HG02840 (cell line): ENCODE data around the gene TET2.

Experiments used
- ATAC-seq: cut with Tn5 transposase; IDR thresholded peaks from one replicate; pipeline ENCODE4 v1.9.1; 2021; ENCODE audit warnings: mild to moderate bottlenecking, moderate library complexity, moderate number of reproducible peaks; ENCODE audit not compliant: unreplicated experiment, low FRiP score

Gene TET2

DNA sequence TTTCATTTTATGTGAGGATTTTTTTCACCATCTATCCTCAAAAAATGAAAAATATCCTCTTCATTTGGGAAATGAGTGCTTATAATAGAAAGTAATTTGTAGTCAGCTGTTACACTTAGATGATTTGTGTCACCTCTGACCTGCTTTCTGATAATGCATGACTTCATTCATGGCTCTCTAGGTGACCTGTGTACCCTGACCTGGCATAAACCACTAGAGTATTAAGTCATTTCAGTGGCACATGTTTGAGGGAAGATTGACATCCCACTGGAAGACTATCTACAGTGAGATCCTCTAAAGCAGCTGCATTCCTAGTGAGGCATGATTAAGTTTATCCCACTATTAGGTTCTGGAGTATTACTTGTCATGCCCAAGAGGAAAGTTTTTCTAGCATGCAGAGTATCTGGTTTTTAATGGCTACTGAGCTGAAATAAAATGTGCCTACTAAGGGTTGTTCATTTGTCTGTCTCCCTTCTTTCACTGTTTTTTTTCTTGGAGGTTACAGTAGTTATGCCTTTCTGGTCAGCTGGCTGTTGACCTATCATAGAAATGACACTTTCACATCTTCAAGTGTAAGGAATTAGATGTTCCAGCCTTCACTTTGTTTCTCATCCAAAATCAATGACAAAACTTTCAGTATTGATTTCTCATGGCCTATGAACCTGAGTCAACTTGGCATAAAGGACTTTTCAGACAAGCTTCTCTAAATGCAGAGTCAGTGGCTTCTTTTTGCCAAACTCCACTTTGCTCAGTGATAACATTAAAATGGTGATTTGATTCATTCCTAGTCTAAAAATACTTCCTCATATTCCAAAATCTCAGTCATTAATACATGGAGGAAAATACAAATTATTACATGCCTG, 33.1 kb downstream of the TET2 start:
- no peak for ATAC-seq

GRCh38 chr4:105181259-105181658, 34.6 kb downstream of the TET2 start:
- ATAC-seq, result no peak

- ATAC-seq, result no peak
Measured at GRCh38 chr4:105182211-105182610, 35.5 kb downstream of the TET2 start.

DNA sequence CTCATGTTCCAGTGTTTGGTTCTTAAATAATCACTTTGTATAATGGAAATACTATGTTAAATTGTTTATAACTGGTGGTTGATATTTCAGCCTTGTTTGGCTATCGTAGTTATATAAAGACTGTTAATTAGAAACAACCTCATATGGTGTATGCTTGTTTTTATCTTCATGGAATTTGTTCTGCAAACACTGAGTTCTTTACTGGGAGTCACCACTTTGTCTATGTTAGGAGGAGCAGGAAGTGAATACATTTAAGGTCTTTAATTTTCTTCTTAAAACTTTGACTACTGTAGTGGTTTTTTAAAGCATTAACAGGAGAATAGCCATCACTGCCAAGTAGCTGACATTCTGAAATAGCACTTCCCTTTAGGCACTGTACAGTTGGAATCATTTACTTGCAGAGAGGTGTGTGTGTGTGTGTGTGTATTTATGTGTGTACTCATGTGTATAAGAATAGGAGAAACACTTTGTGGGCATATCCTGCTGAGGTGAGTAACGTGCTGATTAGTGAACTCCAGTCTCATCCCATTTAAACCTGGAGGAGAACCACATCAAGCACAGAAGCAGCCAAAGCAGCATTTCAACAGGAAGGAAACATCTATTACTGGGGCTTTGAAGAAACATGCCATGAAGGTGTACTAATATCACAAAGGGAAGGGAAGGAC, 37.8 kb downstream of the TET2 start:
- no peak for ATAC-seq

DNA sequence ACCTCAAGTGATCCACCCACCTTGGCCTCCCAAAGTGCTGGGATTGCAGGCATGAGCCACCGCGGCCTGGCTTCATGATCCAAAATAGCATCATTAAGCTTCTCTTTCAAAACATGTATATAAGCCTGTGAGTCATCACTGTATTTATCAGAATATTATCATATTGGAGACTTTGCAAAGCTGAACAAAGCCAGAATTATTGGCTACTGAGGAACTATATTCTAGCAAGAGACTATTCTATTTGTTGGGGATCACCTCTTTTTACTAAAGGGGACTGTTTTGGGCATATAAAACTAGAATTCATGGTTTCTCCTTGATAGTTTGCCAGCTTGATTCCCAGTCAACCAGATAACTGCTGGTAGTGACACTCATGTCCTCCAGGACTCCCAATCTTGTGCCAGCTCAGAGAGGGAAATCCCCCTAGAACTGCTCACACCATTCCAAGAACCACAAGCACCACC, 40.1 kb downstream of the TET2 start:
- no peak for ATAC-seq

DNA sequence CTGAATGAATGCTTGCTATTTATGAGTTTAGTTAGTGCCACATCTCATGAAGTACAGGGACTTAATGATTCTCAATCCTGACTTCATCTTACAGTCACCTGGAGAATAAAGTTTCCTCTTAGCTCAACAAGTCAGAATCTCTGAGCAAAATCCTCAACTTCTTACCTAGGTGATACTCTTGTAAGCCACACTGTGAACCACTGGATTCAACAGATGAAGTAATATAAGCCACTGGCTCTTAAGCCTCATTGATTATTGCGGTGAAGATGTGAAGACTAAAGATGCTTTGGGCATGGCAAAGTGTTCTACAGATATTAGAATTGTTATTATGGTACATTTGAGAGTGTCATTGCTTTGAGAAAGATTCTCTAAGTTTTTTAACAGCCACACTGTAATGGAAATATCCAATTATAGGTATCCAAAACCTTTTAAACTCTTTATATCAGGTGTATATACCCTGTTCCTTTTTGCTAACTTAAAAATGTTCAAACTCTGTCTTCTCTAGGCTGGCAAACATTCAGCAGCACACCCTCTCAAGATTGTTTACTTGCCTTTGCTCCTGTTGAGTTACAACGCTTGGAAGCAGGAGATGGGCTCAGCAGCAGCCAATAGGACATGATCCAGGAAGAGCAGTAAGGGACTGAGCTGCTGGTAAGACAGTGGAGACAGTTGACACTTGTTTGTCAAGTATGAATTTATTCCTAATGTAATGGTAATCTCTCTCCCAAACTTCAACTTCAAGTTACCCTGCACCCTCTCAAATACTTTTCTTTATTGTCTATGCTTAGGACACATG, 43.4 kb downstream of the TET2 start:
- ATAC-seq, result no peak

DNA sequence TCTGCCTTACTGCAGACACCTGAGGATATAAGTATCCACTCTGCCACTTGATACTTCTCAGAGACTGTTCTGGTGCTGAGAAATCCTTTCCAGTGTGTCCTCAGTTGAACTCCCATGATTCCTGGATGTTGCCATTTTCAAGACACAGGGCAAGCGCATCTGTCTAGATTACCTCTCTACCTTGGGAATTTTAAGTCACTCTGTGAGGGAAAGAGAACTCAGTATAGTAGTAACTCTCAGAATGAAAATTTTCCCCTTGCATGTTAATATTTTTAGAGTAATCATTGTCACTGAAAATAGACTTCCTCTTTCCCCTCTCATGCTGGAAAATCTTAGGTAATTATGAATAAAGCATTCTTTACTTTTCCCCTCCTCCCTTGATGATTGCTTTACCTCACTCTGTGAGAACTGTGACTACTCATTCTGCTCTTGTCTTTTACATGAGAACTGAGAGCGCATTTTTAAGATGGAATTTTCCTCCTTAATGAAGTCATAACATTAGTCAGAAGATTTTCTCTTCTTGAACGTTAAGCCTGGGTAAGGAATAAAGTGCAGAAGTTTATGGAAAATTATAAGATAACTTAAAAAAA, 45.0 kb downstream of the TET2 start:
- peak; percentile 53 for ATAC-seq

- no peak for ATAC-seq
Measured at GRCh38 chr4:105192474-105192873, 45.8 kb downstream of the TET2 start.

GRCh38 chr4:105192910-105193309, 46.2 kb downstream of the TET2 start:
- ATAC-seq, result no peak

DNA sequence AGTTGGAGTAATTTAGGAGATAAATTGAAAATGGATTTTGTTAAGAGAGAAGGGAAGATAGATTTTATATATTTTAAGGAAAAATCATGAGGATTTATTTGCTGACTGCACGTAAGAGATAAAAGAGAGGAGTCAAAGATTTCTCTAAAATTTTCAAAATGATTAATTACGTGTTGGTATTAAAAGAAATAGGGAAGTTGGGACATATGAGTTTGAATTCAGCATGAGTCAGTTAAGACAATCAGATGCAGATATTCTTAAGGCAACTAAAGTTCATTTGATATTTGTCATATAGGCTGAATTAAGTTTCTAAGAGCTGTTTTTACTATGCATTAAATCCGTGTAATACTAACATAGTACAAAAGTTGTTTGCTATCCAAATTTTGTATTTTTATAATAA, 46.9 kb downstream of the TET2 start:
- ATAC-seq, result no peak

DNA sequence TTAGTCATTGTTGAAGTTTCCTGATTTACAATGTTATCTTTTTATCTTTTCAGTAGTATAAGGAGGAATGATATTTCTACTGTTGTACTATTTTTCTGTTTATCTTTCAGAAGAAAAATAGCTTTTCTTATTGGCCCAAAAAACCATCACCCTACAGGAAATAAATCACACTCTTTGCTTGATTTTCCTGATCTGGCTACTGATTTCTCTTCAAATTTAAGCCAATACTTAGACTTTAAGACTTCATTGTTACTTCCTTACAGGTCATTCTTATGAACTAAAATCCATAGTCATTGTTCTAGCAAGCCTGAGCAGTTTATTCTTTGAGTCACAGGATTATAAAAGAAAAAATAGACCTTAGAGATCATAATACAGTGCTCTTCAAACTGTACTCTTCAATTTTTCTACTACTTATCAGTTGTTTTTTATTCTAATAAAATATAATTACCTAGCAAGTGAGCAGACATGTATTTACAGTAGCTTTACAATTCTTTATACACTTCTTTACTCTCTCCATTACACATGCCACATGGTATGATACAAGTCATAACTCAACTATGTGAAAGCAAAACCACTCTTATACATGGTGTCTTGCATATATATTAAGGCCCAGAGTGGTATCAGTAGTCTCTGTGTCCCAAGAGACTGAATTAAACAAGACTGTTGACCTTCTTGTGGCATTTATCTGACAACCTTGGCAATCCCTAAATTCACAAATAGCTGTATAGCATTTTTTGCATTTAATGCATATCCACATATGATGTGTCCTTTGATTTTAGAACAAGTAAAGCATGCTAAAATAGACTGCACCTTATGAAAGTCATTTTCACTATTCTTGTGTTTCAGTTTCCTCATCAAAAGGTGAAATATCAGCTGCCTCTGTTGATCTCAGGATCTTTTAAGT, 47.9 kb downstream of the TET2 start:
- peak; percentile 86 for ATAC-seq

DNA sequence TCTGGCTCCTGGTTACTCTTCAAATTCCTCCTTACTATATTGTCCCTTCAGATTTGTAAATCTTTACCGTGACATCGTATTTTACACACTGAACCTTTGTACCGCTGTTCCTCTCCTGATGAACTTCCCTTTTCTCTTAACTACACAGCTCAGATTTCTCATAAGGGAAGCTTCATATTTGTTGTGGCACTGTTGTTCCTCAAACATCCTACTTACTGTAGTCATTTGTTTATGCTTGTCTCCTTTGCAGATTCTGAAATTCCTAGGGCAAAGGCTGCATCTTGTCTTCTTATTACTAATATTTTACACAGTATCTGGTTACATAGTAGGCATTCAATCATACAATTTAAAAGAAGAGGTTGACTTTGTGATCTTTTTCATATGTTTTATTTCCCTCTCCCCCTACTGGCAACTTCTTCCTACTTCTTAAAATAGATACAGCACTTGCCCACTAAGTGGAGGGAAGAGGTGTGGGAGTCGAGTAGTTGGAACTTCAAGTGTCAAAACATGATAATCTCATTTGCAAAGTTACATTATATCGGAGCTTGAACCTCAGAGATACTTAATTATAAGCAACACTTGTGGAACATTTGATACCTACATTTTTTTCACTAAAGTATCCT, 50.0 kb downstream of the TET2 start:
- ATAC-seq, result no peak

GRCh38 chr4:105197777-105198176, 51.1 kb downstream of the TET2 start:
- ATAC-seq, result no peak

GRCh38 chr4:105198541-105198940, 51.9 kb downstream of the TET2 start:
- no peak for ATAC-seq

DNA sequence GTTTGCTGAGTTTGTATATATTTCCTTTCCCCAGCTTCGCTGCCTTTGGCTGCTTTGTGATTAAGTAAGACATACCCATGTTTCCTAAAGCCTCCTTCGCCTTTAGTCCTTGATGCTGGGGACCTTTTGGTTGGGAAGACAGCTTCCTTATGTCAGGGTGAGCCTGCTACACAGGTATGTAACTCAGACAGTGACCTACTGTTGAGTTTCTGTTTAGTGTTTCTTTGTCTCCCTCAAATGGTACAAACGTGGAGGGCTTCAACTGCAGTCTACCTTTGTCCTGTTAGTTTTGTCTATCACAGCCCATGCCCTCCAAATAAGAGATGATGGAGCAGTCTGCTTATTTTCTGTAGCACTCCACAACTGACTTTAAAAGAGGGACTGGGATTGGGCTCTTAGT, 59.5 kb downstream of the TET2 start:
- ATAC-seq, result no peak

DNA sequence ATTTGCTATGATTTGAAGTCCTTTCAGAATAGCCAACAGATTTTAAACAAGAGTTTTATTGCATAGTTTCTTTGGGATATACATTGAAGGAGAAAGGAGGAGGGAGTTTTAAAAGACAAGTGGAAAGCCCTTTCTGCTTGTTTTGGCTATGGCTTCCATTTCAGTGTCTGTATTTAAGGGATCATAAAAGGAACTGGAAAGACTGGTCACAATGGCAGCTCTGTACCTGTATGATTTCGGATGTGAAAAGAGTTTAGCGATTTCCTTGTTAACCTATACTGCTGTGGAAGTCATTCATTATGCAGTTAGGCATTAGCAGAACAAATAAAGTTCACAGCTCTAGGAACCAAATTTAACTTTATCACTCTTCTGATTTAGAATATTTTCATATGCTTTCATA, 60.7 kb downstream of the TET2 start:
- ATAC-seq, result no peak

DNA sequence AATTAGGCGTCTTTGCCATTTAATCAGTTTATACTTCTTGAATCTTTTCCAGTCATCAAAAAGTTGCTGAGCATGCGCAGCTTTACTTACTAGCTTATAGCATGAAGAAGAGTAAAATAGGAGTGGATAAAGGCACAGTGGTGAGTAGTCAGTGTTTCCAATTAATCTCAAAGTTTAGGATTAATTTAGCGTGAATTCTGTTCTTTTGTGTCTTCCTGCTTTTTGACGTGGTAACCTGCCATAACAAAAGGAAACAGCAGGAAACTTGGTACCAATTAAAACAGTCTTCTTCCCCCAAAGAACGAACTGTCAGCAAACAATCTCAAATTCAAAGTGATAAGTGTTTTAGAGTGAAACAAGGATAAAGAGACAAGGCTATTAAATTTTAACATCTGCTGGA, 61.9 kb downstream of the TET2 start:
- no peak for ATAC-seq

- ATAC-seq, result peak; percentile 50
Measured at GRCh38 chr4:105210916-105211315, 64.2 kb downstream of the TET2 start.

GRCh38 chr4:105215609-105216313, 69.1 kb downstream of the TET2 start:
- ATAC-seq, result peak; percentile 66
